Activated naive CD8-positive, alpha-beta T cell treated with anti-CD3 and anti-CD28 coated beads, Interleukin-2, amount 50 U/mL, for 16 hours (primary cell): ENCODE data around the gene HSD11B2.

Source experiments
- DNase-seq: peaks from one replicate; pipeline ENCODE4 v3.0.0-alpha.2; 2020; ENCODE audit warnings: low read depth, low spot score

HSD11B2 gene

GRCh38 chr16:67396159-67397035, 34.5 kb upstream of the HSD11B2 start:
- DNase-seq: no peak

DNA sequence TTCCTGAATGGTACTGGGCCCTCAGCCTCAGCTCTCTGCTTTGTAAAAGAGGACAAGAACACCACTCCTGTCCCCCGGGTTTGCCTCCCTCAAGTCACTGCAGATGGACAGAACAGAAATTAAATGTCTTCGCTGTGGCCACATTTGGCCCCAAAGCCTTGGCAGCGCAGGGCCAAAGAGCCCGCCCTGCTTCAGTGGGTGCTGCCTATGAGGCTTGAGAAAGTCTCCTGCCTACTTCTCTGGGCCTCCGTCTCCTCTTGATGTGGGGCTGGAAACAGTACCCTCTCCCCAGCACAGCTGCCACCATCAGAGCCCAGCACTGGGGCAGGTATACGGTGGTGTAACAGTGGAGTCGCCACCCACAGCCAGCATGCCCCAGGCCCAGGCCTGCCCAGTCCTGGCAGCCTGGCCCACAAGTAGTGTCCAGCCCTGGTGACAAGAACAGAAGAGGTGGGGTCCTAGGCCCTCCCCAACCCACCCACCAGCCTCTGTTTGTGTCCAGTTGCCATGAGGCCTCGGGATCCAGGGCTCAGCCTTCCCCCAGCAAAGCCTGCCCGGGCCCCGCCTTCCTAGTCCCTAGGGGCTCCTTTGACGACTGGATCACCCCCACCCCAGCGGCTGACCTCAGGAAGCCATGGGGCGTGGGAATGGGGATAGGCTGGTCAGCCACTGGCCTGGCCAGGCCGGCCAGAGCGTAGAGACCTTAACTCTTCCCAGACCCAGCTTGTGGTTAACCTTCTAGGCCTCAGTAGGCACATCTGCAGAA, 33.7 kb upstream of the HSD11B2 start:
- no peak for DNase-seq

DNA sequence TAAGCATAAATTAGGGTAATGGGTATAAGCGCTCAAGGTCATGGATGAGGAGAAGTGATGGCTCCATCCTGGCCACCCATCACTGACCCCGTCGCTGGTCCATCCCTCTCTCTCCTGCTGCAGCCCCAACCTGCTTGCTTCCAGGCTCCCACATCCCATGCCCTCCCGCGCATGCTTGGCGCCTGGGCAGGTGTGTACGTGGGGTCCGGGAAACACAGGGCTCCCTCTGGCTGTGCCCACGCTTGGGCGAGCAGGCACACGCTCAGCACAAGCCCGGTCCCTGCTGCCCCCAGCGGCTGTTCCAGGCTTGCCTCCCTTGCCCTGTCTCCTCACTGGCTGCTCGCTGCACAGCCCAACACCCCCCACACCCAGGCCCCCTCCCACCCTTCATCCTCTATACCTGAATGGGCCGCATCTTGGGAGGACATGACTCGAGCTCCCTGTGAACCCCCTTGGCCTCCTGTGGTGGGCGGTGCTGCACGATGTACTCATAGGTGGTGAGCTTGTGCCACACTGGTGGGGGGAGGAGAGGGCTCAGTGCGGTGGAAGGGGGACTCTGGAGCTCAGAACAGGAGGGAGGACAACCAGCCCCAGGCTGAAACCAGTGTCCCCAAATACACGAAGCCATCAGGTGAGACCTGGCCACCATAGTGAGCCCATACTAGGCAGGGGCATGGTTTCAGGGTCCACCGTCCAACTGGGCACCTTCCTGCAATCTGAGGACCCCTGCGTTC, 32.9 kb upstream of the HSD11B2 start:
- no peak for DNase-seq

GRCh38 chr16:67398546-67399217, 32.2 kb upstream of the HSD11B2 start:
- DNase-seq: no peak

GRCh38 chr16:67399218-67399733, 31.6 kb upstream of the HSD11B2 start:
- no peak for DNase-seq

DNA sequence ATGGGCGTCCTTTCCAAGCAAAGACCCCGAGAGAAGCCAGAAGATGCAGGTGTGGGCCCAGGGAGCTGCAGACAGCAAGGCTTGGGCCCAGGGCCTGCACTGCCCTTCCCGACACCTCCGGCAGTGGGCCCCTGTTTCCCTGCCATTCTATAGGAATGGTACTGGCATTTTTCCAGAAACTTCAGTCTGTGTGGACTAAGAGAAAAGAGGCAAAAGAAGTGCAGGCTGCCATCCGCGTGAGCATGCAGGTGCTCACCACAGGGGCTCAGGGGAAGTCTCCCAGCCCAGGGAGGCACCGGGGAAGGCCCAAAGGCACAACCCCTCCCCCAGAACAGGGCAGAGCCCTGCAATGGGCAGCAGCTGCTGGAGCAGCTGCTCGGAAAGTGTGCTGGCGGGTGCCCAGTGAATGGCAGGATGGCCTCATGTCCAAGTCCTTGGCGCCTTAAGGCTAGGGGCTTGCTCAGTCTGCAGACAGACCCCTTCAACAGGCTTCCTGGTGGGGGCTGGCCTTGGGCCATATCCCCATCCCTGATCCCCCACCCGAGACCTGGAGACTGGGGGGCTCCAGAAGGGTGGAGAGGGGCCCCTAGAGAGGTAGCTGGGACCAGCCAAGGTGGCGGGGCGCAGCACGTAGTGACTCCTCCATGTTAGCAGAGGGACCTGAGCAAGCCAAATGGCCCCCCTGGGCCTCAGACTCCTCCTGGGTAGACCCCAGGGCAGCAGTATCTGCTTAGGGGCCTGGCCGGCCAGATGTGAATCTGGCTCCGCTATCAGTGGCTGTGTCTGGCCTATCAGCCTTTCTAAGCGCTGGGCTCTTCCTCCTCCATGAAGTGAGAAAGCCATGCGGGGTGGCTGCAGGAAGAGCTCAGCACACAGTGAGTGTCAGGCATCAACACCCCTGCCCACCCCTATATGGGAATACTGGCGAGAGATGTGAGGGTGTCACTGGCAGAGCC, 30.9 kb upstream of the HSD11B2 start:
- DNase-seq: no peak

- no peak for DNase-seq
Measured at GRCh38 chr16:67400901-67401300, 30.0 kb upstream of the HSD11B2 start.

- DNase-seq: no peak
Measured at GRCh38 chr16:67403976-67404555, 26.9 kb upstream of the HSD11B2 start.

DNA sequence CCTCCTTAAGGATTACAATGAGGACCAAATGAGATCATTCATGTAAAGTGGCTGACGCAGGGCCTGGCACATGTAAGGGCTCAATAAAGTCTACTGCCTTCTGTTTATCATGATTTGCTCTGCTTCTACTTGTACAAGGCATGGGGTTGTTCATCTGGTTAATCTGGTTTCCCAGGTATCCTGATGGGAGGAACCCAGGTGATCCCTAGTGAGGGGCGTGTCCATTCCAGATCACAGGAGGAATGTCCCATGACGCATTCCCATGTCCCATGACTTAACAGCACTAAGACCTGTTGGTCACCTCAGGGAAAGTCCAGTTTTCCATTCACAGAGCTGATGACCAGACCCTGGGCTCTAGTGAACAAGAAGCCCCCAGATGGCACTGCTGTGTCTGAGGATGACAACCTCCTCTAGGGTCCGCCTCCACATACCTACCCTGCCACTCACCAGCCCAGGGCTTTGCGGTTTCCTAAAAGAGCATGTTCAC, 26.1 kb upstream of the HSD11B2 start:
- no peak for DNase-seq

GRCh38 chr16:67405336-67405735, 25.6 kb upstream of the HSD11B2 start:
- no peak for DNase-seq

- DNase-seq: no peak
Measured at GRCh38 chr16:67406111-67406971, 24.6 kb upstream of the HSD11B2 start.

DNA sequence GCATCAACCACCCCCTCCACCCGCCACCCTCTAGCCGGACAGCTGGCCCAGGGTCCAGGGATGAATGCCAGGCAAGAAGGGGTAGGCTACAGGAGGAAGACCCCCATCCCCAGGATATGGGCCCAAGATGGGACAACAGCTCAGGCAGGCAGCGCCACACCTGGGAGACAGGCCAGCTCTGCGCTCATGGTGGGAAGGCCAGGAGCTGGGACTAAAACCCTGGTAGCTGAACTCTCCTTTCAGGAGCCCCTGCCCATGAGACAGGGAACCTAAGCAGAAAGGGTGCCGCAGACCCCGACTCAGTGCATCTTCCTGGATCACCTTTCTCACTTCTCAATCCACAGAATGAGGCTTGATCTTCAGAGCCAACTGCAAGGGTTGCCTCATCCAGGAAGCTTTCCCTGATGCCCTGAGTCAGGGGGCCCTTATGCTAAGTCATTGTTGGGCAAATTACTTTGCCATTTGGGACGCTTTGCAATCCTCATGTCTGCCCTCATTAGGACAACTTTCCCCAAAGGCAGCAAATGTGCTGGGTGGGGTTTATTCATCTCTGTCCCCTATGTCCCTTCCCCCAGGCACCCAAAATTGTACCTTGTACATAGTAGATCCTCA, 23.6 kb upstream of the HSD11B2 start:
- no peak for DNase-seq

DNA sequence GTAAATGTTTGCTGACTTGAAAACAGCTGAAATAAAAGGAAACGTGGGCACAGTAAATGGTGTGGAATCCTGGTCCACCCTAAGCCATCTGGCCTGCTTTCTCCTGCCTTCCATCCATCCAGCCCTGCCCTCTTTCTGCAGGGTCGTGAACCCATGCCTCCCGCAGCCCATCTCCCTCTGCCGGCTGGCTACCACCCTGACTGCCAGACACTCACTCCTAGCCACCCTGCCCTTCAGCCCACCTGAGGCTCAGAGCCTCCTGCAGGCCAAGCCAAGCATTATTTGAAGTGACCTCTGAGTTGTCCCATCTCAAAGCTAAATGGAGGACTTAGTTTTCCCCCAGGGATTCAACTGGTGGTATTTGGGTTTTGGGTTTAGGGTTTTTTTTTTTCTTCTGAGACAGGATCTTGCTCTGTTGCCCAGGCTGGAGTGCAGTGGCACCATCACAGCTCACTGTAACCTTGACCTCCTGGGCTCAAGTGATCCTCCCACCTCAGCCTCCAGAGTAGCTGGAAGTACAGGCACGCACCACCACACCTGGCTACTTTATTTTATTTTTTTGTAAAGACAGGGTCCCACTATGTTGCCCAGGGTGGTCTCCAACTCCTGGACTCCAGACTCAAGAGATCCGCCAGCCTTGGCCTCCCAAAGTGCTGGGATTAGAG, 23.0 kb upstream of the HSD11B2 start:
- DNase-seq: no peak

DNA sequence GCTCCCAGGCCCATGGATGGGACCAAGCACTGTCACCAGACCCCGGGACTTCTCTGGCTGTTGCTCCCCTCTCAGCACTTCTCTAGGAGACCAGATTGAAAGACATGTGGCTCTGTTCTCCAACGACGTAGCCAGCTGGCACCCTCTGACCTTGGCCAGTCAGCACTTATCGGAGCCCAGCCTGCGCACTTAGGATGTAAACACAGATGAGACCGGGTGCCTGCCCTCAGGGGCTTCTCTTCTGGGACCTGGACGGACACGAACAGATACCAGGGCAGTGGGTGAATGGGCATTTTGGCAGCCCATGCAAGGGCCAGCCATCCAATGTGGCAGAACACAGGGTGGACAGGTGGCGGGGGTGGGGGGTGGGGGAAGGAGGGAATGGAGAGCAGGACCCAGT, 21.3 kb upstream of the HSD11B2 start:
- no peak for DNase-seq

DNA sequence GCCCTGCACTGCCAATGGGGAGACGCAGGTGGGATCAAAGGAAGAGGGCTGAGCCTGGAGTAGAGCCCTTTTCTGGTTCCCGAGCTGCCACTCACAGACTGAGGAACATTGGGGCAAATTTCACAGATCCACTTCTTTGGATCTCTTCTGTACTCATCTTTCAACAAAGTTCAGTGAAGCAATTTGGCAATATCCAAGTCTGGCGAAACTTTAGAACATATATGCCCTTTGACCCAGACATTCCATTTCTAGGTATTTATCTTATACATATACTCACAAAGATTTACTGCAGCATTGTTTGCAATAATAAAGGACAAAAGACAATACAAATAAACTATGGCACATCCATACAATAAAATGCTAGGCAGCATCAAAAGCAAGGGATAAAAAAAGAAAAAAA, 19.6 kb upstream of the HSD11B2 start:
- no peak for DNase-seq

GRCh38 chr16:67412294-67412693, 18.6 kb upstream of the HSD11B2 start:
- DNase-seq: no peak

- no peak for DNase-seq
Measured at GRCh38 chr16:67413978-67414911, 16.7 kb upstream of the HSD11B2 start.
